ENCODE data around the gene ASF1B. TPM values are rescaled to one million over a fixed set of nuclear protein-coding genes. Genes with fewer than 3 reads are reported as not detected.

The ASF1B gene
- total and polyA plus RNA-seq, 2 donors (not counting 1 experiment from before 2014, with no cell fraction given), result 1.9 to 2.5 TPM

GRCh38 chr19:14094854-14095253, 41.5 kb downstream of the ASF1B start:
- DNase-seq, result no peak
- Histone ChIP-seq H3K4me2 (replicated peaks; ENCODE audit: low read depth, low read length, poor library complexity, severe bottlenecking) (no peak overlapping the region), H3K27me3 (replicated peaks in 1 of 4; ENCODE audit: control extremely low read depth in 1 of 4, control insufficient read depth in 3 of 4, insufficient read depth in 4 of 4, low read length in 3 of 4) (no peaks in the 10 kb centered on the region), H3K36me3 (replicated peaks in 1 of 2; ENCODE audit: control extremely low read depth in 1 of 2, control insufficient read depth in 1 of 2, extremely low read depth in 1 of 2, insufficient read depth in 2 of 2, low read length in 1 of 2) (peaks cover 0 to 17% of the 10 kb centered on the region in 2 experiments), H3K4me1 (ENCODE audit: control insufficient read depth in 2 of 2, insufficient read depth in 2 of 2, low read length in 2 of 2) (peaks cover 6 to 11% of the 10 kb centered on the region in 2 donors), H2AFZ (ENCODE audit: insufficient read depth, low read depth, low read length, poor library complexity, severe bottlenecking) (no peak overlapping the region), H3K9me3 (ENCODE audit: control extremely low read depth in 1 of 3, control insufficient read depth in 2 of 3, insufficient read depth in 1 of 3, low read length in 2 of 3) (peaks cover 2 to 9% (median 8%) of the 10 kb centered on the region in 3 donors), H3K9ac (ENCODE audit: low read length) (no peak overlapping the region), H3K79me2 (ENCODE audit: control insufficient read depth, insufficient read depth, low read length) (no peaks in the 10 kb centered on the region), H3K27ac (ENCODE audit: low read length in 2 of 2) (no peak overlapping the region), H4K20me1 (ENCODE audit: control insufficient read depth, insufficient read depth, low read length, poor library complexity, severe bottlenecking) (no peaks in the 10 kb centered on the region), H3K4me3 (ENCODE audit: control extremely low read depth in 1 of 5, extremely low read depth in 1 of 5, insufficient read depth in 1 of 5, low read depth in 2 of 5, low read length in 4 of 5) (no peak overlapping the region)
- ChIA-PET POLR2A (no interaction called here), CTCF (interaction anchor here (1.2 kb wide), 1 partner anchor 21 kb away, joined by 3 read pairs; no protein-coding TSS in a partner anchor)
- H3K4me3 Mint-ChIP-seq, result no peak overlapping the region
- intact Hi-C loops (cut with micrococcal nuclease), result loop anchor here (10.0 kb wide), 1 partner anchor 820 kb away; no protein-coding TSS in a partner anchor
- H3K27ac Mint-ChIP-seq, result peak overlapping the region; percentile 3
- TF ChIP-seq EZH2 (IDR thresholded peaks at IDR 0.05; ENCODE audit: borderline replicate concordance, insufficient read depth, low read depth, low read length, poor library complexity, severe bottlenecking), result no peak
- TF ChIP-seq CTCF (IDR thresholded peaks at IDR 0.05), result no peak
- peaks cover 8% of the 10 kb centered on the region for H3K9me3 Mint-ChIP-seq (ENCODE audit: insufficient read depth)
- H3K27me3 Mint-ChIP-seq, result no peaks in the 10 kb centered on the region
- peaks cover 11% of the 10 kb centered on the region for H3K4me1 Mint-ChIP-seq
- ATAC-seq (ENCODE audit: low read depth), result no peak
- WGBS (ENCODE audit: insufficient coverage), result 94% methylated on average over 4 of the region's 7 CpGs

GRCh38 chr19:14093117-14093823, 43.1 kb downstream of the ASF1B start:
- H3K4me2 ChIP-seq (replicated peaks; ENCODE audit: low read depth, low read length, poor library complexity, severe bottlenecking), result no peak overlapping the region
- H3K27ac Mint-ChIP-seq, result peak overlapping the region; percentile 59
- H4K20me1 ChIP-seq (ENCODE audit: control insufficient read depth, insufficient read depth, low read length, poor library complexity, severe bottlenecking), result peaks cover 11% of the 10 kb centered on the region
- TF ChIP-seq EZH2 (IDR thresholded peaks at IDR 0.05; ENCODE audit: borderline replicate concordance, insufficient read depth, low read depth, low read length, poor library complexity, severe bottlenecking) (no peak), CTCF (IDR thresholded peaks at IDR 0.05) (no peak)
- H3K9me3 ChIP-seq (ENCODE audit: control extremely low read depth in 1 of 3, control insufficient read depth in 2 of 3, insufficient read depth in 1 of 3, low read length in 2 of 3), result peaks cover 2 to 9% (median 8%) of the 10 kb centered on the region in 3 donors
- no peaks in the 10 kb centered on the region for H3K27me3 ChIP-seq (replicated peaks in 1 of 4; ENCODE audit: control extremely low read depth in 1 of 4, control insufficient read depth in 3 of 4, insufficient read depth in 4 of 4, low read length in 3 of 4)
- no peak for DNase-seq
- H3K9me3 Mint-ChIP-seq (ENCODE audit: insufficient read depth), result peaks cover 8% of the 10 kb centered on the region
- peaks cover 15% of the 10 kb centered on the region for H3K4me1 Mint-ChIP-seq
- no peak overlapping the region for H3K27ac ChIP-seq (ENCODE audit: low read length in 2 of 2)
- H3K4me3 ChIP-seq (ENCODE audit: control extremely low read depth in 1 of 5, extremely low read depth in 1 of 5, insufficient read depth in 1 of 5, low read depth in 2 of 5, low read length in 4 of 5), result no peak overlapping the region
- peaks cover 11 to 18% of the 10 kb centered on the region in 2 donors for H3K4me1 ChIP-seq (ENCODE audit: control insufficient read depth in 2 of 2, insufficient read depth in 2 of 2, low read length in 2 of 2)
- H3K27me3 Mint-ChIP-seq, result no peaks in the 10 kb centered on the region
- CTCF ChIA-PET, result interaction anchor here (0.9 kb wide), 1 partner anchor 8 kb away, joined by 3 read pairs; no protein-coding TSS in a partner anchor
- intact Hi-C loops (cut with micrococcal nuclease), result loop anchor here (10.0 kb wide), 1 partner anchor 818 kb away; no protein-coding TSS in a partner anchor
- POLR2A ChIA-PET, result interaction anchor here (0.6 to 0.9 kb wide), 3 partner anchors 11 to 313 kb away, joined by 4 to 5 read pairs (median 4); no protein-coding TSS in a partner anchor
- H2AFZ ChIP-seq (ENCODE audit: insufficient read depth, low read depth, low read length, poor library complexity, severe bottlenecking), result no peak overlapping the region
- WGBS (ENCODE audit: insufficient coverage), result 92% methylated on average over 8 of the region's 9 CpGs
- H3K4me3 Mint-ChIP-seq, result peak overlapping the region; percentile 71
- no peak for ATAC-seq (ENCODE audit: low read depth)
- H3K79me2 ChIP-seq (ENCODE audit: control insufficient read depth, insufficient read depth, low read length), result no peaks in the 10 kb centered on the region
- H3K36me3 ChIP-seq (replicated peaks in 1 of 2; ENCODE audit: control extremely low read depth in 1 of 2, control insufficient read depth in 1 of 2, extremely low read depth in 1 of 2, insufficient read depth in 2 of 2, low read length in 1 of 2), result peaks cover 0 to 17% of the 10 kb centered on the region in 2 experiments
- H3K9ac ChIP-seq (ENCODE audit: low read length), result no peak overlapping the region
